HFFc6 (cell line): ENCODE measurements around the gene DIDO1. TPM values are rescaled to one million over a fixed set of nuclear protein-coding genes. Genes with fewer than 3 reads are reported as not detected.

ENCODE experiments used
- DNase-seq: peaks from one replicate; pipeline ENCODE4 v3.0.0-alpha.2; 2018
- H3K27ac Mint-ChIP-seq: 2 replicates; pipeline ENCODE4 v1.8.0; 2020; ENCODE audit warnings: mild to moderate bottlenecking, mixed read lengths
- H3K27me3 Mint-ChIP-seq: 2 replicates; pipeline ENCODE4 v1.8.0; 2021; ENCODE audit warnings: mild to moderate bottlenecking, moderate library complexity, mixed read lengths; ENCODE audit not compliant: insufficient read depth
- H3K36me3 Mint-ChIP-seq: 2 replicates; pipeline ENCODE4 v1.8.0; 2021; ENCODE audit warnings: low read depth, mixed read lengths
- H3K4me1 Mint-ChIP-seq: 2 replicates; pipeline ENCODE4 v1.8.0; 2020; ENCODE audit warnings: low read depth, mixed read lengths
- H3K4me3 Mint-ChIP-seq: 2 replicates; pipeline ENCODE4 v1.8.0; 2020; ENCODE audit warnings: mild to moderate bottlenecking, moderate library complexity, mixed read lengths
- H3K9me3 Mint-ChIP-seq: 2 replicates; pipeline ENCODE4 v1.8.0; 2020; ENCODE audit warnings: mild to moderate bottlenecking, mixed read lengths
- CTCF ChIP-seq: fragments of 200-600 bp; sonication (generic); IDR thresholded peaks from 2 replicates; pipeline ENCODE4 v1.5.0; 2021; ENCODE audit warnings: antibody characterized with exemption, mild to moderate bottlenecking
- total RNA-seq, 6 experiments: library from RNA; stranded (reverse); fragmentation: NEBNext Ultra II Directional; extraction: Animal tissue kit (Norgen Biotek cat#: 25700); gene quantifications; 2 replicates in 1 of 6; 3 replicates in 5 of 6; pipeline ENCODE4 v1.2.3, GENCODE V29; 2021

The DIDO1 gene
- total RNA-seq, 6 experiments from 2014 or later = 31.9 to 36.1 (median 34.8) TPM

DNA sequence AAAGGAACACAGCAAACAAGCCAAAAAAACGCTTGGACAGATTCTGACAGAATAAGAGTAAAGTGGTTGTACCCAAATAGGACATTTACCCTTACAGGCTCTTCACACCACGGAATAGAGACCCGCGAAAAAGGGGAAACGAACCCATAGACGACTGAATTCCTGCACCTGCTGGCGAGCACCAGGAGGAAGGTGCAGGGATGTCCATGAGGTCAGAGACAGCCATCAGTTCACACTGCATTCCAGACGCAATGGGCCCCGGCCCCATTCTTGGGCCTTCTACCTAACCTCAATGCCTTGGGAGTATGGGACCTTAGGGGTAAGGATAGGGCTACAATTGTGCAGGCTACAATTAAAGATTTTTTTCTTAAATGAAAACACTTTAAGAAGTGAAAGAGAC, 5.2 kb upstream of the DIDO1 start:
- no peaks in the 10 kb centered on the region for H3K9me3 Mint-ChIP-seq
- H3K27ac Mint-ChIP-seq = no peak overlapping the region; the same call in 1 of the 2 replicates
- no peak for DNase-seq
- H3K27me3 Mint-ChIP-seq = no peaks in the 10 kb centered on the region; the same call in 1 of the 2 replicates
- H3K4me3 Mint-ChIP-seq = no peak overlapping the region
- H3K4me1 Mint-ChIP-seq = peaks cover 47% of the 10 kb centered on the region
- H3K36me3 Mint-ChIP-seq = peaks cover 8% of the 10 kb centered on the region; the same call in 1 of the 2 replicates
- TF ChIP-seq CTCF = no peak

- peak; percentile 21 for DNase-seq
- Mint-ChIP-seq H3K4me3 (peak overlapping the region; percentile 88), H3K4me1 (peaks cover 60% of the 10 kb centered on the region)
Observed at GRCh38 chr20:62929051-62929538, 2.8 kb upstream of the DIDO1 start.

DNA sequence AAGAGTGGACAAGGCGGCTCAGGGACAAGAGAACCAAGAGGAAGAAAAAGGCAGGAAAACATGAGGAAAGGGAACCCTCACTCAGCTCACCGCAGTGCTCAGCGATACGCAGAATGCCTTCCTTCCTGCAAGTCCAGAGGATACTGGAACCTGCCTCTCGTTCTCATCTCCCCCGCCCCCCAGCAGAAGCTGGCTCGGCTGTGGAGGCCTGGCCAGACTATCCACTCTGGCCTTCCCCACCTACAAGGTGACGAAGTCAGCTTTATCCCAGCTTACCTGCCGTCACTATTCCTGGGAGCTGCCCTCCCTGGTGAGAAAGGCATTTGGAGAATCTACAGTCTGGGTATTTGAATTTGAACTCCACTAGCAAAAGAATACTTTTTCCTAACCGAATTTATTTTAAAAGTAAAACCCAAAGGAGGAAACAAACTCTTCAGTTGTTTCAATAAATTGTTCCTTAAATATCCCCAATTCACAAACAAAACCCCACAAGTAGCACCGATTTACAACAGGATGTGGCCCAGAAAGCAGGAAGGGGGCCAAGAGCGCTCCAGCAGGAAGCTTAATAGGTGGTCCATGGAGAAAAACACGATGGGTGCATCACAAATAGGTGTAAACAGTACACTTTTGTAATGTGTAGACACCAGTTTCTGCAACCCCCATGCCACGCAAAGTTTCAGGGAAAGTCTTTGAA, 2.1 kb upstream of the DIDO1 start:
- DNase-seq = no peak
- Mint-ChIP-seq H3K36me3 (peaks cover 8% of the 10 kb centered on the region; the same call in 1 of the 2 replicates), H3K4me3 (peak overlapping the region; percentile 88), H3K9me3 (no peaks in the 10 kb centered on the region), H3K27ac (peak overlapping the region; percentile 86), H3K4me1 (peaks cover 67% of the 10 kb centered on the region), H3K27me3 (no peaks in the 10 kb centered on the region; the same call in 1 of the 2 replicates)
- no peak for TF ChIP-seq CTCF

More at GRCh38 chr20:62929051-62929538, 2.8 kb upstream of the DIDO1 start:
- H3K27me3 Mint-ChIP-seq = no peaks in the 10 kb centered on the region; the same call in 1 of the 2 replicates
- no peak for TF ChIP-seq CTCF
- peaks cover 8% of the 10 kb centered on the region; the same call in 1 of the 2 replicates for H3K36me3 Mint-ChIP-seq
- peak overlapping the region; percentile 86 for H3K27ac Mint-ChIP-seq
- H3K9me3 Mint-ChIP-seq = no peaks in the 10 kb centered on the region

DNA sequence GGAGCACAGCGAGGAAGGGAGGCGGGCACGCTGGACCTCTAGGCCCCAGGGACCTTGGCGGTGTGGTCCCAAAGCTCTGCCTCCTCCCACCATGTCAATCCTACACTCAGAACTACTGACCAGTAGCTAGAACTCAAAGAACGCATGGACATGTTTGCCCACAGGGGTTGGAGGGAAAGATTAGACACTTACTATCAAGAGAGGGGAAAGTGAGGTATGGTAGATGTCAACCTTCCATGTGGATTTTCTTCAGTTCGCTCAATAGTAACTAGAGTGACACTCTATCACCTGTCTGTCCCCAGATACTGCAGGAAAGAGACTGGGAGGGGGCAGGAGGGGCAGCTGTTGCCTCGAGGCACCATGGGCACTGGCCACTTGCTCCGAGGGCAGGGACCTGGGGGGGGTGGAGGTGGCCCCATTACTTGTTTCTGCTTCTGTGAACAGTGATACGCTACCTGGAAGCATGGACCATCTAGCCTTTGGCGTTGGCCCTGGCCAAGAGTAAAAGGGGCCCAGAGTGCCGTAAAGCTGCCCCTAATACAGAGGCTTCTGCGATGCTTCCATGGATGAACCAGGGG, 912 bp upstream of the DIDO1 start:
- no peak for TF ChIP-seq CTCF
- Mint-ChIP-seq H3K4me3 (peak overlapping the region; percentile 91), H3K4me1 (peaks cover 74% of the 10 kb centered on the region), H3K9me3 (no peaks in the 10 kb centered on the region), H3K36me3 (no peaks in the 10 kb centered on the region; the same call in 1 of the 2 replicates), H3K27ac (peak overlapping the region; percentile 78), H3K27me3 (no peaks in the 10 kb centered on the region; the same call in 1 of the 2 replicates)
- no peak for DNase-seq

- TF ChIP-seq CTCF = no peak
- no peaks in the 10 kb centered on the region; the same call in 1 of the 2 replicates for H3K36me3 Mint-ChIP-seq
- H3K4me1 Mint-ChIP-seq = peaks cover 71% of the 10 kb centered on the region
- peak overlapping the region; percentile 92 for H3K27ac Mint-ChIP-seq
- peak overlapping the region; percentile 96 for H3K4me3 Mint-ChIP-seq
- H3K9me3 Mint-ChIP-seq = no peaks in the 10 kb centered on the region
- no peak for DNase-seq
- no peaks in the 10 kb centered on the region; the same call in 1 of the 2 replicates for H3K27me3 Mint-ChIP-seq
Observed at GRCh38 chr20:62925420-62926228, 681 bp downstream of the DIDO1 start.
